ENCODE measurements around the gene PRR14L.
"Not testable (repeated sequence)": the region's sequence is repeated elsewhere in the genome, so short reads cannot be mapped to it uniquely, and the experiment has no call there.

Gene PRR14L

DNA sequence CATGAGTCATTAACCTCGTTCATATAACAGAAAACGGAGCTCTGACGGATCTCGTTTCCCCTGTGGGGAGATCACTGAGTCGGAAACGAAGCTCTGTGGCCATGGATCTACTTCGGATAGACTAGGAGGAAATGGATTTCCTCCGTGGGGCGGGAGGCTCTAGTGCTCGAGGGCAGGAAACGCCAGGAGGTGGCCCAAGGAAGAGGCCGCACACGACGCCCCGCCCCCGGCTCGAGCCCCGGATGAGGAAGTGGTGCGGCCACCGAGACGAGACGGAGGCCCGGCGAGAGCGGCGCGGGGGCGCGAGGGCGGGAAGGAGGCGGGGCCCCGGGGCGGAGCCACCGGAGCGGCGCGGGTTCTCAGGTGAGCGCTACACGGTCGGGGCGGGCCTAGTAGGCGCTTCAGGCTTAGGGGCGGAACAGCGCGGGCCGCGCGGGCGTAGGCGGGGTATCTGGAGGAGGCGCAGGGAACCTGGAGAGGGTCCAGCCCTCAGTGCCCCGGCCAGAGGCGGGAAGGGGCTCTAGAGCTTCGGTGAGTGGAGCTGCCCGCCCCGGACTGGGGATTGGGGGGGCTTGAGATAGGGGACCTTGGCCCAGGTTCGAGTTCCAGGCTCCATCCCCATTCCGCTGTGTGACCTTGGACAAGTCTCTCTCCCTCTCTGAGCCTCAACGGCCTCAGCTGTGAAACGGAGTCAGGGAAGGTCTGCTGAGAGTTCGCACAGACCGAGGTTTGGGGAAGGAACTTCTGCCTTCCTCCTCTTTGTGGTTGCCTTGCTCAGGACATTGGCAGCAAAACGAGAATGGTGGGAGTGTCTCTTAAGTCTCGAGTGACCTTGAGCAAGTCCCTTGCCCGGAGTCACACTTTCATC is 3.9 kb upstream of the PRR14L start, which contains the start of gene DEPDC5:
Gene DEPDC5, plus strand, starts transcription at position 386 of the 868 bp plus-strand sequence. CDS start 903 bp downstream, outside the sequence.
- Histone ChIP-seq H3K4me3 (ENCODE audit: low read length) (peak within 1 kb of the TSS; percentile 89), H3K36me3 (ENCODE audit: control insufficient read depth, insufficient read depth, low read length, severe bottlenecking) (peaks cover 4% of the 10 kb centered on the region), H3K27me3 (replicated peaks; ENCODE audit: control insufficient read depth, insufficient read depth, low read length) (no peaks in the 10 kb centered on the region), H3K4me1 (ENCODE audit: control insufficient read depth, insufficient read depth, low read length) (peaks cover 41% of the 10 kb centered on the region), H3K9me3 (ENCODE audit: control insufficient read depth, low read length) (no peaks in the 10 kb centered on the region), H3K9ac (ENCODE audit: low read length) (peak within 1 kb of the TSS; percentile 89)
- peak; percentile 97 for DNase-seq (ENCODE audit: low read depth)

DNA sequence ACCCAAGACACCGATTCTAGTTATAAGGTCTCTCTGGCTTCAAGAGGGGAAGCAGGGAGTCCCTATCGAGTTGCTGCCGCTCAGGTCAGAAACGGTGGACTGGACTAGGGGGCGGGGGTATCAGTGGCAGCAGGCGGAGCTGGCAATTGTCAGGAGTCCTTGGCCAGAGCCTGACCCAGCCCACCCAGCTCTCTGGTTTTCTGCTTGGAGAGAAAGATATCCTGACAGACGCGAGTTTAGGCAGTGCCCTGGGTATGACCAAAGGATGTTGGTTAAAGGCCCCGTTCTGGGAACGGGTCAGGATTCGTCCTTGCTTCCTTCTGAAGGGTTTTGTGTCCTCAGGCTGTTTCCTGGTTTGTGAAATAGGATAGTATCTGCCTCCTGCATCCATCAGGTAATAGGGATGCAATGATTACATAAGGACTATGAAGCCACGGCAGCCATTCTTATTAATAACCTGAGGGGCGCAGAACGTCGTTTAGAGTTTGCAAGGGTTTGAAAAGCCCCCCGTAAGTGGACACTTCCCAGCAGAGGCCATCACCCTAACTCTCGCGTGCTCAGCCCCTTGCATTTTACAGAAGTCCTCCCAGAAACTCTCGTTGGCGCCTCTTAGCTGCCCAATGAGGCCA is 3.2 kb upstream of the PRR14L start:
- H3K9me3 ChIP-seq (ENCODE audit: control insufficient read depth, low read length), result no peaks in the 10 kb centered on the region
- H3K4me1 ChIP-seq (ENCODE audit: control insufficient read depth, insufficient read depth, low read length), result peaks cover 48% of the 10 kb centered on the region
- peak overlapping the region; percentile 89 for H3K4me3 ChIP-seq (ENCODE audit: low read length)
- peak overlapping the region; percentile 89 for H3K9ac ChIP-seq (ENCODE audit: low read length)
- H3K36me3 ChIP-seq (ENCODE audit: control insufficient read depth, insufficient read depth, low read length, severe bottlenecking), result peaks cover 3% of the 10 kb centered on the region
- peak; percentile 29 for DNase-seq (ENCODE audit: low read depth)
- no peaks in the 10 kb centered on the region for H3K27me3 ChIP-seq (replicated peaks; ENCODE audit: control insufficient read depth, insufficient read depth, low read length)

DNA sequence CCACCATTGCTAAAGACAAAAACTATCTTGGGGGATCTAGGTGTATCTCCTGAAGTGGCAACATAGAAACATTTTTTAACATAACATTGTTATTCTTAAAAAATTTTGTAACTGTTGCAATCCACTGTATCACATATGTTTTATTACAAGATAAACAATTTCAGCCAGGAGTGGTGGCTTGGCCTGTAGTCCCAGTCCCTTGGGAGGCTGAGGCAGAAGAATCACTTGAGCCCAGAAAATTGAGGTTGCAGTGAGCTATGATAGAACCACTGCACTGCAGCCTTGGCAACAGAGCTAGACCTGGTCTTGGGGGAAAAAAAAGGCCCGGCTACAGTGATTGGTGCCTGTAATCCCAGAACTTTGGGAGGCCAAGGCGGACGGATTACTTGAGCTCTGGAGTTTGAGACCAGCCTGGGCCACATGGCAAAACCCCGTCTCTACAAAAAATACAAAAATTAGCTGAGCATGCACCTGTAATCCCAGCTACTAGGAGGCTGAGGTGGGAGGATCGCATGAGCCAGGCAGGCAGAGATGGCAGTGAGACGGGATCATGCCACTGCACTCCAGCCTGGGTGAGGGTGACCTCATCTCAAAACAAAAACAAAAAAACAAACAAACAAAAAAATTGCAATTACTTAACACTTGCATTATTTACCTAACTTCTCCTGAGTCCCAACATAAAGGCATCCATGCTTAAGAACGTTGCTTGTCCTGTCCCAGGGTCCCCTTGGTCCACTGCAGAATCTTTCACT is 2.3 kb upstream of the PRR14L start:
- Histone ChIP-seq H3K4me1 (ENCODE audit: control insufficient read depth, insufficient read depth, low read length) (peaks cover 53% of the 10 kb centered on the region), H3K9ac (ENCODE audit: low read length) (peak overlapping the region; percentile 89), H3K36me3 (ENCODE audit: control insufficient read depth, insufficient read depth, low read length, severe bottlenecking) (peaks cover 2% of the 10 kb centered on the region), H3K27me3 (replicated peaks; ENCODE audit: control insufficient read depth, insufficient read depth, low read length) (no peaks in the 10 kb centered on the region), H3K9me3 (ENCODE audit: control insufficient read depth, low read length) (no peaks in the 10 kb centered on the region), H3K4me3 (ENCODE audit: low read length) (peak overlapping the region; percentile 89)
- no peak for DNase-seq (ENCODE audit: low read depth)

DNA sequence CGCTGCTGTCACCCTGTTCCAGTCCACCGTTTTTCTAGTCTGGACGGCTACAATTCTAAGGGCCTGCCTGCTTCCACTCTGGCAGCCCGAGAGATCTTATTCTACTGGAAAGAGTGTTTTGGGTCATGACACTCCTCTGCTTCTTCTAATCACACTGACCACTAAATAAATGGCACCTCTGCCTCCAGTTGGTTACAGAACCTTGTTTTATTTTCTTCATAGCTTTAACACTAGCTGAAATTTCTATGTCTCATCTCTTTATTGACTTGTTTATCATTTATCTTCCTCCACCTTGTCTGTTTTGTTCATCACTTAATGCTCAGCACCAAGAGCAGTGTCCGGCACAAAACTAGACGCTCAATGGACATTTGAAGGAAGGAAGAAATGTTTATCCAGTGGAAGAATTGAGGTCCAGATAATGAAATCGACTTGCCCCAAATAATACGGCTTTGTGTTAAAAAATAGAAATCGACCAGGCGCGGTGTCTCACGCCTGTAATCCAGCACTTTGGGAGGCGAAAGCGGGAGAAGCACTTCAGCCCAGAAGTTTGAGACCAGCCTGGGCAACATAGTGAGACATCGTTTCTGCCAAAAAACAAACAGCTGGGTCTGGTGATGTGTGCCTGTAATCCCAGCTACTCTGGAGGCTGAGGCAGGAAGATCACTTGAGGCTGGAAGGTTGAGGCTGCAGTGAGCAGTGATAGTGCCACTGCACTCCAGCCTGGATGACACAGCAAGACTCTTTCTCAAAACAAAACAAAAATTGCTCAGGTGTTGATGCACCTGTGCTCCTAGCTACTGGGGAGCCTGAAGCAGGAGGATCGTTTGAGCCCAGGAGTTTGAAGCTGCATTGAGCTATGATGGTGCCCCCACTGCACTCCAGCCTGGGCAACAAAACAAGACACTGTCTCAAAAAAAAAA is 693 bp upstream of the PRR14L start:
- H3K4me3 ChIP-seq (ENCODE audit: low read length), result peak overlapping the region; percentile 99
- peaks cover 57% of the 10 kb centered on the region for H3K4me1 ChIP-seq (ENCODE audit: control insufficient read depth, insufficient read depth, low read length)
- H3K36me3 ChIP-seq (ENCODE audit: control insufficient read depth, insufficient read depth, low read length, severe bottlenecking), result peaks cover 7% of the 10 kb centered on the region
- no peak for DNase-seq (ENCODE audit: low read depth)
- H3K9ac ChIP-seq (ENCODE audit: low read length), result peak overlapping the region; percentile 100
- no peaks in the 10 kb centered on the region for H3K27me3 ChIP-seq (replicated peaks; ENCODE audit: control insufficient read depth, insufficient read depth, low read length)
- no peaks in the 10 kb centered on the region for H3K9me3 ChIP-seq (ENCODE audit: control insufficient read depth, low read length)

DNA sequence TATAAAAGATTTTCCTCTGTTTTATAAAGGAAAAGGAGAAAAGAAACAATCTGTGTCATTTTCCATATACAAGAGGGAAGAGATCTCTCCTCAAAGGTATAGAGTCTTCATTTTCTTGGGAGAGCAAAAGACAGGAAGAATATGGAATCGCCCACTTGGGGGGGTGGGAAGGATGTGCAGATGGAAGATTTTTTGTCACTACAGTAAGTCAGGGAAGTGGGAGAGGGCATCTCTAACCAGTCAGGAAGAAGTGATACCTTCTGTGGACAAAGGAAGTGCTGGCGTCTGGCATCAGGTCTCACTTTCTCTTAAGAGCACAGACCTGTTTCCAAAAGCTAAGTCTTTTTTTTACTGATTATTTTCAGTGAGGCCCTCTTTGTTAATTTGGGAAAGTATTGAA is 1.4 kb downstream of the PRR14L start:
- Histone ChIP-seq H3K9ac (ENCODE audit: low read length) (peak overlapping the region; percentile 100), H3K4me3 (ENCODE audit: low read length) (peak overlapping the region; percentile 99), H3K27me3 (replicated peaks; ENCODE audit: control insufficient read depth, insufficient read depth, low read length) (no peaks in the 10 kb centered on the region), H3K4me1 (ENCODE audit: control insufficient read depth, insufficient read depth, low read length) (peaks cover 46% of the 10 kb centered on the region), H3K36me3 (ENCODE audit: control insufficient read depth, insufficient read depth, low read length, severe bottlenecking) (peaks cover 7% of the 10 kb centered on the region), H3K9me3 (ENCODE audit: control insufficient read depth, low read length) (no peaks in the 10 kb centered on the region)
- peak; percentile 21 for DNase-seq (ENCODE audit: low read depth)

DNA sequence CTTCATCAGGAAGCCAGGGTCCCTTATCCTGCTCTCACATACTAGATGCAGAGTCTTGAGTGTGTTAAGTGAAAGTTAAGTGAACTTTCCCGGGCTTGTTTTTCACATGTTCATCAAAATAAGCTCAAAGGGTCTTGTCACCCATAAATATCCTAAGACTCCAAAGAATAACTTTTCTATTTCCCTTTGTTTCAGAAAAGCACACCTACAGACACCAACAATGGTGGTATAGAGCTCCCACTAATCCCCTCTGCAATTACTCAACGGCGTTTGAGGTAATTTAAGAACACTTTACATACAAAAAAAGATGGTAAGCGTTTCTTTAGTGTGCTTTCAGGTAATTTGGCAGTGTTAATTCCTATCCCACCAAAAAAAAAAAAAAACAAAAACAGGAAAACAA is 2.5 kb downstream of the PRR14L start:
- no peak for DNase-seq (ENCODE audit: low read depth)
- no peak overlapping the region for H3K4me3 ChIP-seq (ENCODE audit: low read length)
- H3K9ac ChIP-seq (ENCODE audit: low read length), result peak overlapping the region; percentile 100
- no peaks in the 10 kb centered on the region for H3K27me3 ChIP-seq (replicated peaks; ENCODE audit: control insufficient read depth, insufficient read depth, low read length)
- peaks cover 38% of the 10 kb centered on the region for H3K4me1 ChIP-seq (ENCODE audit: control insufficient read depth, insufficient read depth, low read length)
- H3K9me3 ChIP-seq (ENCODE audit: control insufficient read depth, low read length), result no peaks in the 10 kb centered on the region
- peaks cover 7% of the 10 kb centered on the region for H3K36me3 ChIP-seq (ENCODE audit: control insufficient read depth, insufficient read depth, low read length, severe bottlenecking)

DNA sequence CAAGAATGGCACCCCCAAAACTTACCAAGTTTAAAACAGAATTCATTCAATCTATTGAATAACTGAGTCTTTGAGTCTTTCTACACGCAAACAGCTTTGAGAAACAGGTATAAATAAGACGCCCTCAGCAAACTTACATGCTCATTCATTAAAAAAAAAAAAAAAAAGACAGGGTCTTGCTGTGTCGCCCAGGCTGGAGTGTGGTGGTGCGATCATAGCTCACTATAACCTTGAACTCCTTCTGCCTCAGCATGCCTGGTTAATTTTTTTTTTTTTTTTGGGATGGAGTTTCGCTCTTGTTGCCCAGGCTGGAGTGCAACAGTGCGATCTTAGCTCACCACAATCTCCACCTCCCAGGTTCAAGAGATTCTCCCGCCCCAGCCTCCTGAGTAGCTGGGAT is 6.1 kb downstream of the PRR14L start:
- no peaks in the 10 kb centered on the region for H3K27me3 ChIP-seq (replicated peaks; ENCODE audit: control insufficient read depth, insufficient read depth, low read length)
- H3K4me1 ChIP-seq (ENCODE audit: control insufficient read depth, insufficient read depth, low read length), result peaks cover 29% of the 10 kb centered on the region
- H3K9ac ChIP-seq (ENCODE audit: low read length), result no peak overlapping the region
- H3K4me3 ChIP-seq (ENCODE audit: low read length), result no peak overlapping the region
- no peaks in the 10 kb centered on the region for H3K9me3 ChIP-seq (ENCODE audit: control insufficient read depth, low read length)
- DNase-seq (ENCODE audit: low read depth), result no peak
- peaks cover 12% of the 10 kb centered on the region for H3K36me3 ChIP-seq (ENCODE audit: control insufficient read depth, insufficient read depth, low read length, severe bottlenecking)

DNA sequence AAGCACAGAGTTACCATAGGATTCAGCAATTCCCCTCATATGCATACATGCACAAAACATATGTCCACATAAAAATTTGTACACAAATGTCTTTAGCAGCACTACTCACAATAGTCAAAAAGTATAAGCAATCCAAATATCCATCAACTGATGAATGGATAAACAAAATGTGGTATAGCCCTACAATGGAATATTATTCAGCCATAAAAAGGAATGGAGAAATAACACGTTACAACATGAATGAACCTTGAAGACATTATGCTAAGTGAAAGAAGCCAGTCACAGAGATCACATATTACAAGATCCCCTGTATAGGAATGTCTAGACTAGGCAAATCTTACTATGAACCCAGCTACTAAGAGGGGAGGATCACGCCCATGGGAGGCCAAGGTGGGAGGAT is 7.2 kb downstream of the PRR14L start:
- Histone ChIP-seq H3K27me3 (replicated peaks; ENCODE audit: control insufficient read depth, insufficient read depth, low read length) (no peaks in the 10 kb centered on the region), H3K9ac (ENCODE audit: low read length) (no peak overlapping the region), H3K36me3 (ENCODE audit: control insufficient read depth, insufficient read depth, low read length, severe bottlenecking) (peaks cover 12% of the 10 kb centered on the region), H3K4me3 (ENCODE audit: low read length) (no peak overlapping the region), H3K9me3 (ENCODE audit: control insufficient read depth, low read length) (no peaks in the 10 kb centered on the region), H3K4me1 (ENCODE audit: control insufficient read depth, insufficient read depth, low read length) (peaks cover 26% of the 10 kb centered on the region)
- DNase-seq (ENCODE audit: low read depth), result no peak

DNA sequence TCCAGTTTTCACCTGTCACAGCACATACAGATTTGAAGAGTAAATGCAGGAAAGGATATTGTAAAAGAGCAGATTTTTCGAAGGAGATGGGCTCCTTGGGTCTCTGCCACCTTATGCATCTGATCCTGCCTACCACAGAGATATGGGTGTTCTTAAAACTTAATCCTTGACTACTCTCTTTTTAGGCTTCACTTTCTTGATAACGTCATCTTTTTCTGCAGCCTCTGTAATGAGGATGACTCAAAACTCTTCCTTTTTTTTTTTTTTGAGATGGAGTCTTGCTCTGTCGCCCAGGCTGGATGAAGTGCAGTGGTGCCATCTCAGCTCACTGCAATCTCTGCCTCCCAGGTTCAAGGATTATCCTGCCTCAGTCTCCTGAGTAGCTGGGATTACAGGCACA is 7.8 kb downstream of the PRR14L start:
- H3K4me1 ChIP-seq (ENCODE audit: control insufficient read depth, insufficient read depth, low read length), result peaks cover 26% of the 10 kb centered on the region
- no peak overlapping the region for H3K9ac ChIP-seq (ENCODE audit: low read length)
- peaks cover 9% of the 10 kb centered on the region for H3K36me3 ChIP-seq (ENCODE audit: control insufficient read depth, insufficient read depth, low read length, severe bottlenecking)
- H3K27me3 ChIP-seq (replicated peaks; ENCODE audit: control insufficient read depth, insufficient read depth, low read length), result no peaks in the 10 kb centered on the region
- H3K4me3 ChIP-seq (ENCODE audit: low read length), result no peak overlapping the region
- no peak for DNase-seq (ENCODE audit: low read depth)
- no peaks in the 10 kb centered on the region for H3K9me3 ChIP-seq (ENCODE audit: control insufficient read depth, low read length)

DNA sequence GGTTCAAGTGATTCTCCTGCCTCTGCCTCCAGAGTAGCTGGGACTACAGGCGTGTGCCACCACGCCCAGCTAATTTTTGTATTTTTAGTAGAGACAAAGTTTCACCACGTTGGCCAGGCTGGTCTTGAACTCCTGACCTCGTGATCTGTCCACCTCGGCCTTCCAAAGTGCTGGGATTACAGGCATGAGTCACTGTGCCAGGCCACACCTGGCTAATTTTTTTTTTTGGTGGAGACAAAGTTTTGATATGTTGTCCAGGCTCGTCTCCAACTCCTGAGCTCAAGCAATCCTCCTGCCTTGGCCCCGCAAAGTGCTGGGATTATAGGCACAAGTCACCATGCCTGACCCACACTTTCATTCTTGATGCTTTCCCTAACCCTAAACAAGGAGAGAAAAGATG is 9.6 kb downstream of the PRR14L start:
- H3K4me1 ChIP-seq (ENCODE audit: control insufficient read depth, insufficient read depth, low read length), result peaks cover 21% of the 10 kb centered on the region
- DNase-seq (ENCODE audit: low read depth); H3K9ac ChIP-seq (ENCODE audit: low read length); H3K9me3 ChIP-seq (ENCODE audit: control insufficient read depth, low read length); H3K27me3 ChIP-seq (replicated peaks; ENCODE audit: control insufficient read depth, insufficient read depth, low read length); H3K4me3 ChIP-seq (ENCODE audit: low read length); H3K36me3 ChIP-seq (ENCODE audit: control insufficient read depth, insufficient read depth, low read length, severe bottlenecking): not testable (repeated sequence)

Measured in adipocyte (in vitro differentiated cells).